HCT116 (cell line): ENCODE measurements around the gene CAP2.

Experiments used
- CEBPB ChIP-seq: IDR thresholded peaks from 2 replicates; pipeline ENCODE4 v1.6.1; 2012; ENCODE audit warnings: low read depth
- TCF7L2 ChIP-seq: IDR thresholded peaks from 2 replicates; pipeline ENCODE4 v1.7.0; 2011; ENCODE audit warnings: borderline replicate concordance, inconsistent platforms; ENCODE audit not compliant: insufficient read depth, insufficient read length; ENCODE audit errors: extremely low read depth
- YY1 ChIP-seq: IDR thresholded peaks from 2 replicates; pipeline ENCODE4 v1.6.1; 2011; ENCODE audit warnings: low read length, low read depth, moderate library complexity, mild to moderate bottlenecking; ENCODE audit not compliant: insufficient replicate concordance; ENCODE audit errors: extremely low read depth

DNA sequence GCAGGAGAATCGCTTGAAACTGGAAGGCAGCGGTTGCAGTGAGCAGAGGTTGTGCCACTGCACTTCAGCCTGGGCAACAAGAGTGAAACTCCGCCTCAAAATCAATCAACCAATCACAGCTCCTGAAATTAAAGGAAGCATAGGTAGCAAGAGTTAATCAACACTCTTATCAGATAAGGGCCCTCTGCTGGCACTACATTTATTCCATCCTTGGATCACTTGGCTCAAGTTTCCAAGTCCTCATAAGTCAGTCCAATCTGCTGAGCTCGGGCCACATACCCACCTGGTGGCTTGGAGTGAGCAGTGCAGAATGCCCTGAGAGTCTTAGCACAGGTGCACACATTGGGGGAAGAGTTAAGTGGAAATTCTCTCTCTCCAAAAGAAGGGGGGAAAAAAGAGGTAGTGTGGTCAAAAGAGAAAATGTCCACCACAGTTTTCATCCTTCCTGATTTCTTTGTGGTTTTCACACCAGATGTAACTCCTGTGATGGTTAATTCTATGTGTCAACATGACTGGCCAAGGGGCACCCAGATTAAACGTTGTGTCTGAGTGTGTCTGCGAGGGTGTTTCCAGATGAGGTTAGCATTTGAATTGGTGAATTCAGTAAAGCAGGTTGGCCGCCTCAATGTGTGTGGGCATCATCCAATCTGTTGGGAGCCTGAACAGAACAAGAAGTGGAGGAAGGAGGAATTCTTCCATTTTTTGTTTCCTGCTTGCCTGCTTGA lies 192.5 kb downstream of the CAP2 start:
- TF ChIP-seq CEBPB (no peak), YY1 (no peak), TCF7L2 (no peak)
